GM18870 (cell line): ENCODE results near the gene INTS15.
"Not testable (repeated sequence)": the region's sequence is repeated elsewhere in the genome, so short reads cannot be mapped to it uniquely, and the experiment has no call there.

Source experiments
- ATAC-seq: cut with Tn5 transposase; IDR thresholded peaks from one replicate; pipeline ENCODE4 v1.9.1; 2021; ENCODE audit warnings: moderate library complexity; ENCODE audit not compliant: unreplicated experiment

INTS15 gene

DNA sequence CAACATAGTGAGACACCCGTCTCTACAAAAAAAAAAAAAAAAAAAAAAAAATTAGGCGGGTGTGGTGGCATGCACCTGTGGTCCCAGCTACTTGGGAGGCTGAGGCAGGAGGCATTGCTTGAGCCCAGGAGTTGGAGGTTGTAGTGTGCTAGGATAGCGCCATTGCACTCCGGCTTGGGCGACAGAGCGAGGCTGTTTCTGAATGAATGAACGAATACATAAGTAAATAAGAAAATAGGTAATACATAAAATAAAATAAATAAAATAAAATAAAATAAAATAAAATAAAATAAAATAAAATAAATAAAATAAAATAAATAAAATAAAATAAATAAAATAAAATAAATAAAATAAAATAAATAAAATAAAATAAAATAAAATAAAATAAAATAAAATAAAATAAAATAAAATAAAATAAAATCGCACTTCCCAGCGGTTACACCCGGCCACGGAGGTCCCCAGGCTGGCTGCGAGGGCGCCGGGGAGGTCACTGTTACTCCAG is 12.9 kb upstream of the INTS15 start:
- not testable (repeated sequence) for ATAC-seq

DNA sequence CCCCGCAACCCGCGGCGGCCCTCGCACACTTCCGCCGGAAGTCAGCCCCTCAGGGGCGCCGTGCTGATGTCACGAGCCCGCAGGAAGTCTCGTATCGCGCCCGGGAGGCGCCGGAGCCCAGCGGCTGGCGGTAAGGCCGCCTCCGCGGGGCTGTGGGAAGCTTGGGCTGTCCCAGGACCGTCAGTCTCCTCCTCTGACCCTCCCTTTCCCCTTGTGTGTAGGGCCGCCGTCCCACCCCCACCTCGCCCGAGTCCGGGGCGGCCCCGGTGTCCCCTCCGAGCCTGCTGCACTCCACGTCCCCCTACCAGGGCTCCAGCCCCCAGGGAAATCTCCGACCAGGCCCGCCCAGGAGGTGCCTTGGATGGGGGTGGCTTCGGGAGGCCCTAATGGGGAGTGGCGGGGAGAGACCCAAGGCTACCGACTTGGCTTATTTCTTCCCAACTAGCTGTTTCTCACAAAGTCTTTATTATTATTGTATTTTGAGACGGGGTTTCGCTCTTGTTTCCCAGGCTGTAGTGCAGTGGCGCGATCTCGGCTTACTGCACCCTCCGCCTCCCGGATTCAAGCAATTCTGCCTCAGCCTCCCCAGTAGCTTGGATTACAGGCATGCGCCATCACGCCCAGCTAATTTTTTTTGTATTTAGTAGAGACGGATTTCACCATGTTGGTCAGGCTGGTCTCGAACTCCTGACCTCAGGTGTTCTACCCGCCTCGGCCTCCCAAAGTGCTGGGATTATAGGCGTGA is 12.3 kb upstream of the INTS15 start, which contains the start of gene ZDHHC4:
Gene ZDHHC4 (plus strand): TSS at position 86 of the 745 bp plus-strand sequence. CDS start 3,108 bp downstream, outside the sequence.
- peak; percentile 89 for ATAC-seq

GRCh38 chr7:6578114-6579084 is 11.4 kb upstream of the INTS15 start:
- ATAC-seq = no peak

- no peak for ATAC-seq
Measured at GRCh38 chr7:6579446-6579845, 10.4 kb upstream of the INTS15 start.

DNA sequence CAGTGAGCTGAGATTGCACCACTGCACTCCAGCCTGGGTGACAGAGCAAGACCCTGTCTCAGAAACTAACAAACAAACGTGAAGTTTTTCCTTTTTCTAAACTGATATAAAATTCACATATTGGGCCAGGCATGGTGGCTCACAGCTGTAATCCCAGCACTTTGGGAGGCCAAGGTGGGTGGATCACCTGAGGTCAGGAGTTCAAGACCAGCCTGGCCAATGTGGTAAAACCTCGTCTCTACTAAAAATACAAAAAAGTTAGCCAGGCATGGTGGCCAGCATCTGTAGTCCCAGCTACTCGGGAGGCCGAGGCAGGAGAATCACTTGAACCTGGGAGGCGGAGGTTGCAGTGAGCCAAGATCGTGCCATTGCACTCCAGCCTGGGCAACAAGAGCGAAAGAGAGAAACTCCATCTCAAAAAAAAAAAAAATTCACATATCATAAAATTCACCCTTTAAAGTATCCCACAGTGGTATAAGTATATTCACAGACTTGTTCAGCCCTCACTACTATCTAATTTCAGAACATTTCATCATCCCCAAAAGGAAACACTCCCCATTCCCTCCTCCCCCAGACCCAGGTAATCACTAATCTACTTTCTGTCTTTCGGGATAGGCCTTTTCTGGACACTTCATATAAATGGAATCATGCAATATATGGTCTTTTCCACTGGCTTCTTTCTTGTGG is 3.9 kb upstream of the INTS15 start:
- ATAC-seq = not testable (repeated sequence)

DNA sequence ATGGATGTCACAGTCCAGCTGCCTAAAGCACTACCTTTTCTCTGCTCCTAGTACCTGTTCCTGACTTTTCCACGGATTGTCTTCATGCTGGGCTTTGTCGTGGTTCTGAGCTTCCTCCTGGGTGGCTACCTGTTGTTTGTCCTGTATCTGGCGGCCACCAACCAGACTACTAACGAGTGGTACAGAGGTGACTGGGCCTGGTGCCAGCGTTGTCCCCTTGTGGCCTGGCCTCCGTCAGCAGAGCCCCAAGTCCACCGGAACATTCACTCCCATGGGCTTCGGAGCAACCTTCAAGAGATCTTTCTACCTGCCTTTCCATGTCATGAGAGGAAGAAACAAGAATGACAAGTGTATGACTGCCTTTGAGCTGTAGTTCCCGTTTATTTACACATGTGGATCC is 1.3 kb upstream of the INTS15 start:
- ATAC-seq = no peak

GRCh38 chr7:6589151-6589828 is 531 bp upstream of the INTS15 start:
- no peak for ATAC-seq

GRCh38 chr7:6590645-6591110 is 857 bp downstream of the INTS15 start:
- peak; percentile 30 for ATAC-seq

- no peak for ATAC-seq
Measured at GRCh38 chr7:6600093-6600492, 10.3 kb downstream of the INTS15 start.

DNA sequence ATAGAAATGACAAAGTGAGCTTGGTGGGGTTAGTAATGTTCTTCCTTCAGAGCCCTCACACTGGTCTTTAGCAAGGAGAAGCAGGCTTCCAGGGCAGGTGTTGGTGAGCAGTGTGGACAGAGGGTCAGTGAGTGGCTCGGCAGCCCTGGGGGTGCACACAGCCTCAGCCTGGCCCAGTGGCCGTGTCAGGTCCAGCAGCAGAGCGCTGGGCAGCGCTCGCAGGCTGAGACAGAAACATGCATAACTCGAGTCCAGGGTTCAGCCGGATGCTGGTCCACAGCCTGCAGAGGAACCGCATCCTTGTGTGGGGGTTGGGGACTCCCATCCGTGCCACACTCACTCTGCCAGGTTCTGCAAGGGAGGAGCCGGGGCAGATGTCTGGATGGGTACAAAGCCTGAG is 14.6 kb downstream of the INTS15 start:
- no peak for ATAC-seq

GRCh38 chr7:6606866-6607583 is 17.2 kb downstream of the INTS15 start:
- ATAC-seq = no peak

- no peak for ATAC-seq
Measured at GRCh38 chr7:6607651-6608051, 17.8 kb downstream of the INTS15 start.

DNA sequence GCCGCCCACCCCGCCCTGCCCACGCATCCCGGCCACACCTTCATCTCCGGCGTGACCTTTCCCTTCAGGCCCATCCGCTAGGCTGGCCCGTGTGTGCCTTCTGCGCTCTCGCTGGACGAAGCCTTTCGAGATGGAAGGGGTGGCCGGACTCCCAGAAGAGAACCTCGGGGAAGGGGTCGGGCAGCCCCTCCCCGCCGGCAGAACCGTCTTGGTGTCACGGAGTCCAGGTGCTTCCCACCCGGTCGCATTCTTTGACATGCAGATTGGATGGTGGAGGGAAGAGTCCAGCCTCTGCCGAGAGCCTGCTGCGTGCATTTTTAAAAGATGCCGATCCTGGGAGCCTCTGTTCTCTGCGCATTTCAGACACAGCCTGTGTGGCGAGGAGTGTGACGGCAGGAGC is 18.3 kb downstream of the INTS15 start:
- no peak for ATAC-seq

GRCh38 chr7:6608794-6609193 is 19.0 kb downstream of the INTS15 start:
- ATAC-seq = no peak

- no peak for ATAC-seq
Measured at GRCh38 chr7:6612819-6613218, 23.0 kb downstream of the INTS15 start.

GRCh38 chr7:6613706-6614105 is 23.9 kb downstream of the INTS15 start:
- ATAC-seq = no peak

DNA sequence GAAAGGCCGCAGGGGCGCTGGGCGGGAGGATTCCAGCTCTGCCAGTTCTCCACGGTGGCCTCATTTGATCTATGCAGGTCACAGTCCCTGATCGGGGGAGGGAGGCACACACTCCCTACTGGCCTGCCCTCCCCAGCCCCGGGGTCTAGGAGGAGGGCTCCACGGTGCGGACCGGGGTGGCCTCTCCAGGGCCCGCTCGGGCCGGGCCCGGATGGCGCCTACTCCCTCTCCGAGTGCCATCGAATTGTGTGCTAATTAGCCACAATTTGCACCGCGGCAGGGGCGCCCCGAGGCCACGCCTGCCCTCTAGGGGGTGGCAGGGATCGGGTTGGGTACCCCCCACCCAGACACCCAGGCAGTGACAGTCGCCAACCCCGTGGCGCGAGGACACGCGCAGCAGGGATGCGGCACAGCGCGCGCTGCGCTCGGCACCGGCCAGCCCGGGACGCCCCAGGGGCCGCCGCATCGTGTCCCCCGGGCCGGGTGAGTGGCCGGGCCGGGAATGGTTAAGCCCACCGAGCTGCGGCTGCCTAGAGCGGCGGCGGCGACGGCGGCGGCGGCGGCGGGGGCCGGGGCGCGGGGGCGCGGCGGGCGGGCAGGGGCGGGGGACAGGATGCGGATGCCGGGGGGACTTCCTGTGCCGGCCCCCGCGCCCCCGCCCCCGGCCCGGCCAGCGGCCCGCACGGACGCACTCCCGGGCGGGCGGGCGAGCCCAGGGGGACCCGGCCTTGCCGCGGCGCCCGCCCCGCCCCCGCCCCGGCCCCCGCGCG is 25.3 kb downstream of the INTS15 start, which contains the start of gene ZNF853:
Gene ZNF853 (plus strand): TSS at position 658 of the 770 bp plus-strand sequence. CDS start 565 bp downstream, outside the sequence.
- ATAC-seq = no peak

GRCh38 chr7:6615723-6616555 is 26.1 kb downstream of the INTS15 start:
- no peak for ATAC-seq
